C1 segment of cervical spinal cord (tissue), 14 donors: ENCODE results near the gene CMTM8.

Source experiments
- DNase-seq, 14 donors: peaks; one replicate each; lab custom pipeline; 2025; lab: John Stamatoyannopoulos, UW

Gene CMTM8

DNA sequence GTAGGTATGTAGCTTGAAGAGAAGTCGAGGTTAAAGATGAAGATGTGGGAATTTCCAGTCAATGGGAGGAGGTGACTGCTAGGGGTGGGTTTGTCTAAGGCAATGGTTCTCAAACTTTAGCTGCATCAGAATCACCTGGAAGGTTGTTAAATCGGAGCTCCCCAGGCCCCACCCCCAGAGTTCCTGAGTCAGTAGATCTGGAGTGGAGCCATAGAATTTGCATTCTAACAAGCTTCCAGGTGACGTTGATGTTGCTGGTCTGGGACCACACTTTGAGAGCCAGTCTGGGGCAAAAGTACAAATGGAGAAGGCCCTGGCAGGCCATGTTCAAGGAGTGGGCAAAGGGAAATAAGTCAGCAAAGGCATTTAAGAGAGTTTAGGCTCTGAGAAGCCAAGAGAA lies 69.1 kb downstream of the CMTM8 start:
- peak in 1 of 14 donors; percentile 5 for DNase-seq

DNA sequence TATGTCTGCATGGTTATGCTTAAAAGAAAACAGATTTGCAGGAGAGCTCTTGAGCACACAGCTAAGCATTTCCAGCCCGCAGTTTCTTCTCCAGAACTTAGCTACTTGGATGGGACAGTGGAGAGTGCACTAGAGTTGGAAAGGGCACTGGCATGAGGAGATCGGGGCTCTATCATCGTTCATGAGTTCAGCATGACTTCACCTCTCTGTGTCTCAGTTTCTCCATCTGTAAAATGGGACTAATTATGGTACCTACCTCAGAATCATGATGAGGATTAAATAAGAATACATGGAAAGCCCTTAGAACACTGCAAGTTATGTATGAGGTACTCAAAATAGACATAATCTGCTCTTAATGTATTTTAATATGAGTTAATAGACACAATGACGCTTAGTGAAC lies 69.9 kb downstream of the CMTM8 start:
- no peak for DNase-seq

DNA sequence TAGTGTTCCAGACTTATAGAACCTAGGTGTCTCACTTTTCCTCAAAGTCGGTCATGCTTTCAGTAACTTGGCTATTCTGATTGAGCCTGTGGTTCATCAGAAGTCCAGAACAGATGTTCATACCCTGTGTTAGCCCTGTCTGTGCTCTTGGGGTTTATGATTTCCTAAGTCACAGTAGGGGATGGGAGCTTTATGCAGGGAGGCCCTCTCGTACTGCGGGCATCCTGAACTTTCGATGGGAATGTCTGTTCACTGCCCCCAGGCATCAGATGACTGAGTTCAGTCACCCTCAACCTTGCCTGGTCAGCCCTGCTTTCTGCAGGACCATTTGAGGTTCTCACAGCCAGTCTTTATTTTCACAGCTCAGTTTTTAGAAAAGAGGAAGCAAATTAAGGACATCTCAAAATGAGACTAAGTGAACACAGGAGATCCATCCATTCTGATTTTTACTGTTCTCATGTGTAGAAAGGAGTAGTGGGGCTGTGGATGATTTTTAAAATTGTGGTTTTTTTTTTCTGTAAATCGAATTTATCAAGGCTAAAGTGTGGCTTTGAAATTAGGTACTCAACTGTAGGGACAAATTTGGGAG lies 71.3 kb downstream of the CMTM8 start:
- no peak for DNase-seq

DNA sequence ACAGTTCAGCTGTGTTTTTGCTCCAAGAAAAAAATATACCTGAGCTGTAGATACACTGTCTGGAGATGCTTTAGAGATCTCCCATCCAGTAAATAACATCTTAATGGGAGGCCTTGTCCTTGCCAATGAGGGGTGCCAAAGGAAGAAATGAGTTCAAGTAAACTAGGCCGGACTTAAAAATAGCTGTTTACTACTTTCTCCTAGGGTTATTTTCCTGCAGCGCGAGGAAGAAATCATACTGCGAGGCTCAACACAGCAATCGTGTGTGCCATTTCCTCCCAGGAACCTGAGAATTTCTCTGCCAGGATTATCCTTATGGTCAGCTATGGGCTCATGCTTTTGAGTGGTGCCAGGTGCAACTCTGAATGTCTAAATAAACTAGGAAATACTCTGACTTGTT lies 71.9 kb downstream of the CMTM8 start:
- DNase-seq: peak in 1 of 14 donors; percentile 97

DNA sequence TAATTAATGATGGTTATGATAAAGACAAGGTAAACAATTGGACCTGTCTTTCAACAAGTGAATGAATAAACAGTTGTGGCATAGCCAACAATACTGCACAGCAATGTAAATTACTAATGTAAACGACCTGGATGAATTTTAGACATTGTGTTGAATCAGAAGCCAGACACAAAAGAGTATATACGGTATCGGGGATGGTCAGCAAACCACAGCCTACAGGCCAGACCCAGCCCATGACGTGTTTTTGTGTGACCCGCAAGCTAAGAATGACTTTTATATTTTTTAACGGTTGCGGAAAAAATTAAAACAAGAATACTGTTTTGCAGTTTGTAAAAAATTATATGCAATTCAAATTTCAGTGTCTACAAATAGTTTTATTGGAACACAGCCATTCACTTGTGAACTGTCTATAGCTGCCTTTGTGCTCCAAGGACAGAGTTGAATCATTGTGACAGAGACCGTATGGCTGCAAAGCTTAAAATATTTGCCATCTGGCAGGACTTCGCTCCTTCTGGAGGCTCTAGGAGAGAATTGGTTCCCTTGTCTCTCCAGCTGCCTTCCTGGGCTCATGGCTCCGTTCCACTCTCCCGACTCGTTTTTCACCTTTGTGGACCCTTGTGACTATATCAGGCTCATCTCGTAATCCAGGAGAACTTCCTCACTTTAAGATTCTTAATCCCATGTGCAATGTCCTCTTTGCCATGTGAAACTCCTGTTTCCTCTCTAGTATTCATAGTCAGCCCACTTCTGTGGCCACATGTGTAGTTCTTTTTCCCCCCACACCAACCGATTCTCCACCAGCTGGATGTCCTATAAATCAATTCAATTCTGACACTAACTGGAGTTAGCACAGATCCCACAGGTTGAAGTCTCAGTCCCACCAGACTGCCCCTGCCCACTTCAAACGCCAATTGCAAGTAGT lies 72.7 kb downstream of the CMTM8 start:
- DNase-seq: peak in 4 of 14 donors; percentile 3 to 94 (median 14)

DNA sequence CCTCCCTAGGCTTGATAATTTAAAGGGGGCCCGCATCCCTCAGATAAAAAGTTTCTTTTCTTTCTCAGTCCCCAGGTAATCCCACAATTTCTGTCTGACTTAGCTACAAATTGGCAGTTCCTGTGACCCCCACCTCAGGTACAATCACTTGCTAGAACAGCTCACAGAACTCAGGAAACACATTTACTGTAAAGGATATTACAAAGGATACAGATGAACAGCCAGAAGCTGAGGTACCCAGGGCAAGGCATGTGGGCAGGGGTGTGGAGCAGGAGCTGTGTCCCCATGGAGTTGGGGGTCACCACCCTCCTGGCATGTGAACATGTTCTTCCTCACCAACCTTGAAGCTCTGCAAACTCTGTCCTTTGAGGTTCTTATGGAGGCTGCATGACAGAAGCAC lies 73.8 kb downstream of the CMTM8 start:
- peak in 1 of 14 donors; percentile 34 for DNase-seq

DNA sequence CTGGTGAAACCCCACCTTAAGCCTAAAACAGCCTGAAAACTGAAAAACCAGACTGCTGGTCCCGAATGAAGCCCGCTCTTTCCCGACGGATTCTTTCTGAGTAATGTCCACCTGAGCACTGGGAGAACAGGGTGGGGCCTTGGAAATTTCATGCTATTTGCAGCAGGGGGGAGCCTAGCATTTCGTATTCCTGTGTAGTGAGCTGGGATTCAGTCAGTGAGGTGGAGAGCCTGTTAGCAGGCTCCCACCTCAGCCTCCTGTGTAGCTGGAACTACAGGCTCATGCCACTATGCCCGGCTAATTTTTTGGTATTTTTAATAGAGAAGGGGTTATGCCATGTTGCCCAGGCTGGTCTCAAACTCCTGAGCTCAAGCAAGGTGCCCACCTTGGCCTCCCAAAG lies 74.7 kb downstream of the CMTM8 start:
- DNase-seq: peak in 1 of 14 donors; percentile 22

DNA sequence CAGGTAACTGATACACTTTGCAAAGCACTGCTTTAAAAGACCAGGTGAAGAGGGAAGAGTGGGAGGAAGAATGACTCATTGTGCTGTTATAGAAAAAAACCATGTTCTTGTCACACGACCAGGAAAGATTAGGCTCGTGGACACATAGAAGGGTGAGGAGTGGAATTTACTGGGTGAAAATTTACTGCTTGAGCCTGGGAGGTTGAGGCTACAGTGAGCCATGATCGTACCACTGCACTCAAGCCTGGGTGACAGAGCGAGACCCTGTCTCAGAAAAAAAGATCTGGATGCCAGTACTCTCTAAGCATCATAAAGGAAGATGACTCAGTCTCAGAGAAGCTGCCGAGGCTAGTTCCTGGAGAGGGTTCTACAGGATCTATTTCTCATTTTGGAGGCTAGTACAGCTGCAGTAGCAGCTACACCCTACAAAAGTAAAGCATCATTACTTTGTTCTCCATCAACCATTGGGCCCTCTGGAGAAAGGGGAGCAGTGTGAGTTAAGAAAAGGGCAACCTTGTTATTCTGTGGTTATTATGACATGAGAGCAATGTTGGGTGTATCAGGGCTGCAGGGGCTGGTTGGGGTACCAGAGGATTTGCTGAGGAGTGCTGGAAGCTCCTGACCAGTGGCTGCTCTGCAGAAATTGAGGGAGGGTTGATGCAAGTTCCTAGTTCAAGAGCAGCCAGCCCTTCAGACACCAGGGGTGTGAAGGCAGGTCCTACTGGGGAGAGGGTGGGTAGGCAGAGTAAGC lies 75.4 kb downstream of the CMTM8 start:
- DNase-seq: peak in 1 of 14 donors; percentile 33

DNA sequence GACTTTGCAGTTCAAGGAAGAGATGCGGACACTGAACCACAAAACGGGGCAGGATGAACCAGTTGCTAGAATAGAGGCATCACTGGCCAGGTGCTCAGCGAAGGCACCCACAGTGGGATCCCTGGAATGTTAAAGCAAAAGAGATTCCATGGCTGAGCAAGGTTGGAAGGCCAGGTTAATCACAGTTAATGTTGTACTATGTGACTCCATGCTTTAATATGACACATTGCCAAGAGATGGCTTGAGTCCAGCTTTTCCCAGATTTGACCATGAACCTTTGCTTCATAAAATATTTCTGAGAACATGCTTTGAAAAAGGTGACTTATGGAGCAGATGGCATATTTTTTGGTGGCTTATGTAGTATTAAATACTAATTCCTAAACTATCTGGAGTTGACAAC lies 77.0 kb downstream of the CMTM8 start:
- DNase-seq: peak in 1 of 14 donors; percentile 53

DNA sequence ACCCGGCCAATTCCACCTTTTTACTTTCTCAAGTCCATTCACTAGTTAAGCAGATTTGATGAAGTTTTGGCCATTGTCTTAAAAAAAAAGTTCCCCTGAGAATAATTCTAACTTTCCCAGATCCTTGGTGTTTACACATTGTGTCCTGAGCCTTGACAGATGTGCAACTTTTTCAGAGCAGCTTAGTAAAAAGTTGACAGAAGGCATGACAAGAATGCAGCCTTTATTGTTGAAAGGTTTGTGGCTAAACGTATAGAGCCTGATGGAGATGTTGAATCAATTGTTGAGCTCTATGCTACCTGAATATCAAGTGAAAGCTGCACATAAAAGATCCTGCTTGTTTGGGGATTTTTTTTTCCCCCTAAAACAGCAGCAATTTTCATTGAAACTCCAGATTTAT lies 77.8 kb downstream of the CMTM8 start:
- no peak for DNase-seq

DNA sequence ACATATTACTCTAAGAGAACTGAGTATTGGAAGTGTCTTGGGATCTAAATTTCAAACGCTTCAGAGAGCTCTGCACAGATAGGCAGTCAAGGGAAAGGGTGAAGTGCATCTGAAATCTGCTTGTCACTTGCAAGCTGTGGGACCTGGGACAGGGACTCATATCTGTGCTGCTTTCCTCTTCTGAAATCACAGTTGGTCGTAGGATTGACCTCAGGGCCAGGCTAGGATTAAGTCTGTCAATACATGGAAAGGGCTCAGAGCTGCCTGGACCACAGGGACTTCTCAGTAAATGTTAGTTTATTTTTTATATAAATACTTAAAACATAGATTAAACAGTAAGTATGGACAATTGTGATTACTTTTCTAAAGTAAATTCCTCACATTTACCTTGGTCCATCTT lies 78.5 kb downstream of the CMTM8 start:
- DNase-seq: no peak

DNA sequence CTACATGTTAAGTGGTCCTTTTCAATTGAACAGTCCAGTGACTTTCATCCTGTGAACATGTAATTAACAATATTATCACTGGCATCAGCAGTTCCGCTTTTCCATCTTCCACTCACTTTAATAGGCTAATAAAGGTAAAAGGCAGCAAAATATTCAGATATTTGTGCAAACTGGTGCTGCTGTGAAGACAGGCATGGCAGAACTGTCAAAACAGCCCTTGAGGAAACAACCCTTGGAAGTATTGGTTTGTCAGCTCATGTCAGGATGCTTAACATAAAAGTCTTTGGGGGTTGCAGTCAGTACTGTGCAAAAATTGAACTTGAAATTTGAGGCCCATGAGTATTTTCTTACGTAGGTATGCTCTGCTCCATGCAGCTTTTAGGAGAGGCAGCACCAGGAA lies 81.1 kb downstream of the CMTM8 start:
- no peak for DNase-seq

DNA sequence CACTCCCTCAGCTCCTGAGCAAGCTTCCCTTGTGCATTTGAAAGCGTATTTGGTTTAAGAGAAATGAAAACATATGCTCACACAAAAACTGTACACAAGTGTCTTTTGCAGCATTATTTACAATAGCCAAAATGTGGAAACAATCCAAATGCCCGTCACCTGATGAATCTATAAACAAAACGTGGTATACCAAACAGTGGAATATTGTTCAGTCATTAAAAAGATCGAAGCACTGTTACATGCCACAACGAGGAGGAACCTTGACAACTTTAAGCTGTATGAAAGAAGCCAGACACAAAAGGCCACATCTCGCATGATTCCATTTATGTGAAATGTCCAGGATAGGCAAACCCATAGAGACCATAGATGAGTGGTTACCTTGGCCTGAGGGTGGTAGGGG lies 81.6 kb downstream of the CMTM8 start:
- DNase-seq: no peak

DNA sequence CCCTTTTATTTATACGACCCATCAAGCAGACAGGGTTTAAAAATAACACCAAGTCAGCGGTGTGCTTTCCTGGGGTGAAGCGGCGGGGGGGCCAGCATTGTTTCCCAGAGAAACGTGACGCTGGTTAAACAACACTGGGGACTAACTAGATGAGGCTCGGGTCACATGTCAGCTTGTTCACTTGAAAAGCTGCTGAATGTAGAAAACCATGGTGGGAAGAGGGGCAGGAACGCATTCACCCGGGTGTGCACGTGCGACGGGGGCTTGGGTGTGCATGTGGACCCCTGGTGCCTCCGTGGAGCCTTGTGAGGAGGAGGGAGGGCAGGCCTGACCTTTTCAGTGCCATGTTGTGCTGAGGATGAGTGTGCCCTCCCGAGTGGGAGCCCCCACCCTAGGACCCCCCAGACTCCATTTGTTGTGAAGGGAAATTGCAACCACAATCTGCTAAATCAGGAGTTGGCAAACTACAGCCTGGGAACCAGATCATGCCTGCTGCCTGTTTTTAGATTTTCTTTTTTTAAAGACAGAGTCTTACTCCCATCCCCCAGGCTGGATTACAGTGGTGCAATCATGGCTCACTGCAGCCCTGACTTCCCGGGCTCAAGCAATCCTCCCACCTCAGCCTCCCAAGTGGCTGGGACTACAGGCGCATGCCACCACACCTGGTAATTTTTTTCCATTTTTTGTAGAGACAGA lies 82.8 kb downstream of the CMTM8 start:
- DNase-seq: no peak

DNA sequence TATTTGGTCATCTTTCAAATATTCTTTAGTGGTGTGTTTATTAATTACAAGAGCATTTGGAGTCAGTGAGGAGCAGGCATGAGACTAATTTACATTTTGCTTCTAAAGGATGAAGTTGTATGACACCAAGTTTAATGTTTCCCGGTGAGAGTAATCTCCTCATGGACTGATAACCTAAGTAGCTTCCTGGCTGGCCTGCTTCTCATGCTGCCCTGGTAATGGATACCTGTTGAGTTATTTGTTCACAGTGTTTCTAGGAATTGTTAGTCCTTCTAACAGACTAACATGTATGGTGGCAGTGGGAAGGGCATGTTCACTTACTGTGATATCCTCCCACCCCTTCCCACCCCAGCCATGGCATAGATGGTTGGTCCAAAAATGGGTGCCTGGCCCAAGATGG lies 83.8 kb downstream of the CMTM8 start:
- DNase-seq: no peak

DNA sequence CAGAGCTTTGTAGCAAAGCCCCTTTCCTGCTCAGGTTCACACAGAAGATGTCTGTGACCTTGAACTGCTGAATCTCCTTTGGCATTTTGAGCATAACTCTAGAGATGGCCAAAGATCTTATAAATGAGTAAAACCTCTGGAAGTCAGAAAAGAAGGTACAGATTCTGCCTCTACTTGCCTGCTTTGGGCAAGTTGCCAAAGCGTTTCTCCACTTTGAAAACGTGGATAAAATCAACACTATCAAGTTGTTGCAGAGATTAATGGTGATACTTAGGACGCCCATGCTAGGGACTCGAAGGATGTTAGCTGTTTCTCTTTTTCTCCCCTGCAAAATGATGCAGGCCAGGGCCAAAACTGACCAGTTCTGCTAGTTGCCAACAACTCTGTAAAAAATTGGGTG lies 85.1 kb downstream of the CMTM8 start:
- DNase-seq: no peak

DNA sequence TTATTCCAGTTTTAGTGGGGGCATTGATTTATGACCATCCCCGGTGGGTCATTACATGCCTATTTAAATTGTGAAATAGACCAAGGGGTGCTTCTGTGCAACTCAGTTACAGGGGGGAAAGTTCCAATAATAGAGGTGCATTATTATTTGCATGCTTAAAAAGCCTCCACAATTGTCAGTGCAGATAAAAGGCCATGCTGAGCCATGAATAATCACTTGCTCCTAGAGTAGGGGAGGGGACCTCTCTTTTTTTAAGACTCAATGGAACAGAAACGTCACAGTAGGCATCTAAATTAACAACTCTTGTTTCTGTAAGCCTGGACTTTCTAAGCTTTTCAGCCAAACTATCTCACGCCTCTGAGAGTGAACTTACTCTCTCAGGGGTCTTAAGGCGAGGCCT lies 86.7 kb downstream of the CMTM8 start:
- DNase-seq: peak in 1 of 14 donors; percentile 2

DNA sequence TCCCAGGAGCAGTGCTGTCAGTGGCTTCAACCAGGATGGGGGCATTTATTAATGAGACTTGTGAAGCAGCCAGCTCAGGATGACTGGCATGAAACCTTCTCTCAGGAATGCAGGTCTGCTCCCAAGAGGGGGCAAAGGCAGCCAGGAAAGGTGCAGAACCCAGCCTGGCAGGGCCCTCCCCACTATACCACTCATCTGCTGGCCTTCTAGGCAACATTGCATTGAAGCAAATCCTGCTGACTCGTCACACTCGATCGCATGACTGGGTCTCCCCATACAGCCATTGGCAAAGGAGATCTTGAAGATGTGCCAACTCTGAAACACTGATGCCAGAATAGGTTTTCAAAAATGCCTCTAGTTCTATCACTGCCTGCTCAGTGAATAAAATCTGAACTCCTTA lies 87.4 kb downstream of the CMTM8 start:
- DNase-seq: peak in 1 of 14 donors; percentile 50

DNA sequence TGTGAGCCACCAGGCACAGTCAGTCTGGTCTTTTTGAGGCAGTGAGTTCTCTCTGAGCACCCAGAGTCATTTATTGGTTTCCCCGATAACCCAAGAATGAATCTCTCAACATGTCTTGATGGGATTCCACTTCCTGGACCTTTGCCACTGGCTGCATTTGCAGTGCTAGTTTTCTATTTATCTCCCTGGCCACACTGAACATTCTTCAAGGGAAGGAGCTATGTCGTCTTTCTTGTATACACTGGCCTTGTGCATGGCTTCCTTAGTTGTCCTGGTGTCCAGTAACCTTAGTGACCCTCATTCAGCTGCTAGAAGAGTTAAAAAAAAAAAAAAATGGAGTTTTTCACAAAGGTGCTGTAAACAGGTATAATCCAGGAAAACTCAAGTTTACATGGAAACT lies 88.3 kb downstream of the CMTM8 start:
- no peak for DNase-seq

DNA sequence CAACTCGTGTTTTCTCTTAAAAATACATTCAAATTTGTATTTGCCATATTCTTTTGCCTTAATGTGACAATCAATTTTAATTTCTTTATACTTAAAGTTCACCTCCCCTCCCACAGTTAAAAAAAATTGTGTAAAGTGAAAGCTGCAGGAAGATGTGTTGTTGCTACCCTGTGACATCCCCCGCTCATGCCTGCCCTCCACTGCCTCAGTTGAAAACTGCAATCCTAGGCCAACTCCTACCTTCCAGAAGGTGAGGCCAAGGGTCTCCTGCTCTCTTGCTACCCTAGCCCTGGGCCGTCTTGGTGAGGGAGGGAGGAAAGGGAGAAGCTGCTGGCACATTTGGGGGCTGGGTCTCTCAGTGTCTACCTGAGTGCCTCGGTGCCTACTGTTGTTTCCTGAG lies 96.2 kb downstream of the CMTM8 start:
- no peak for DNase-seq

DNA sequence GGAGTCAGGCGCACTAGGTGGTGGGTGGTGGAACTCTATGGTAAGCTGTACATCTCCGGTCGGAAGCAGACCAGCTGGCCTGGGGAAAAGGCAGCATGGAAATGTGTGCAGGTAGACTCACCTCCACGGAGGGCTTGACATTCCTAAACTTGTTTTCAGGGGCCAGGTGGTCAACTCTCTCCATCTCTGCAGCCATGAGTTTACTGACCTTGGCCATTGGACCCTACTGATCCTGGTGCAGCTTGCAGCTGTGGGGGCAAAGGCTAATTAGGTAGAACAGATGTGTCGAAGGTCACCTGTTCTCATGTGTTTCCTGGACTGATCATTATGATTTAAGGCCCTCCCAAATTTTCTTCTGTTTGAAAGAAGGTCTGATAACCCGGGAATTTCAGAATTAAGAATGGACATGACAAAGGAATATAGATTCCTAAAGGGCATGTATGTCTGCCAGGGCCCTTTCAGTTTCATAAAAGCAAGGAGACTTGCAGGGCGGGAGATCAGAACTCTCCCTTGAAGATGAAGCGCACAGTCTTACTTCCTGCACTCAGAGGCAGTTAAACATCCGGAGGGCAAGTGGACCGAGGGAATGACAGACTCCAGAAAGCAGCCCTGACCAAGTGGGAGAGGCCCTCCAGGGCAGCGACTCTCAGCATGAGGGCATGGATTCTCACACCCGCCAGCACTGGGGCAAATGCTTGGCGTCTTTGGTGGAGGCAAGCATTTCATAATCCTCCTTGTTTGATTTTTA lies 97.1 kb downstream of the CMTM8 start:
- no peak for DNase-seq
